RWPE1 (cell line): Measurements from ENCODE around the gene CBFA2T2.
"Not testable (repeated sequence)": the region's sequence is repeated elsewhere in the genome, so short reads cannot be mapped to it uniquely, and the experiment has no call there.

ENCODE experiments used
- CTCF ChIA-PET: fragments of 350-600 bp; sonication (Branson Sonifier 250); formaldehyde crosslinking; extraction: SDS; loops from one replicate; lab custom pipeline; 2021; lab: Yijun Ruan, JAX
- POLR2A ChIA-PET: fragments of 400-600 bp; formaldehyde crosslinking; extraction: SDS; loops from one replicate; lab custom pipeline; 2020; ENCODE audit warnings: antibody characterized with exemption; ENCODE audit not compliant: low non-redundant PET; lab: Yijun Ruan, JAX
- DNase-seq: peaks from one replicate; pipeline ENCODE4 v3.0.0; 2012; ENCODE audit warnings: low spot score
- H3K27ac ChIP-seq: fragments of 450-650 bp; 2 replicates; pipeline ENCODE4 v1.5.1; 2017
- CTCF ChIP-seq: fragments of 450-650 bp; conservative IDR thresholded peaks from 2 replicates; pipeline ENCODE4 v1.5.1; 2017; ENCODE audit warnings: low read depth, mild to moderate bottlenecking

Gene CBFA2T2

GRCh38 chr20:33526769-33527168 is 36.9 kb downstream of the CBFA2T2 start:
- POLR2A ChIA-PET, result no interaction called here
- no peak for TF ChIP-seq CTCF
- DNase-seq, result no peak
- CTCF ChIA-PET, result interaction anchor here (0.6 to 0.9 kb wide), 3 partner anchors 19 to 69 kb away, joined by 3 to 4 read pairs (median 3); no protein-coding TSS in a partner anchor
- no peak overlapping the region for H3K27ac ChIP-seq

DNA sequence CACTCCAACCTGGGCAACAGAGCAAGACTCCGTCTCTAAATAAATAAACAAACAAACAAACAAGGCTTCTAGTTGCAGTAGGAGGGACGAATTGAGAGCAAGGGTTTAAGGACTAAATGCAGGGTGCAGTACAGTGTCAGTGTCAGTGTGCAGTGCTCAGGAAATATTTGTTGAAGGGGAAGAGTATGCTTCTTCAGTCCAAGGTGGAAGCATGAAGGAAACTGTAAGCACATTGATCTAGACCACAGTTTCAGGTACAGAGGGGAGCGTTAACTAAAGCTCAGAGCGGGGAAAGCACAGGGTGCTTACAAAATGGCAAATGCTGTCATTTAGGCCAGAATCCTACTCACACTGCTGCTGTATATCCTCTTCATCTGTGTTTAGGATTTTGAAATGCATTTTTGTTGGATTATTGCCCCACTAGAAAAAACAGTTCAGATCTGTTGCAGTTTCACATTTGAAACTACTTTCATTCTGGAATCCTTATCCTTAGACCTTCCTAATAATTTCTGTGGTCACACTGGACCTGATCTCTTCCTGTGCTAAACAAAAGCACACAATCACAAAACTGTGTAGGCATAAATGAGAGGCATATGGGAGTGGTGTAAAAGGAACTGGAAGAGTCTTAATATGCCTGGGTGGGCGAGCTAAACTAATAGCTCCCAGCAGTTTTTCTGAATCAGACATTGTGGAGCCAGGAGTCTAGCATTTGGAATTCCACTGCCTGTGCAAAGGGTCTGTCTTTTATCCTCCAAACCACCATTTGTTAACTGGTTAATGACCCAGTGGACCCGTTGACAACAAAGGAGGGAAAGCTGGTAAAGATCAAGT is 41.4 kb downstream of the CBFA2T2 start:
- no peak for DNase-seq
- POLR2A ChIA-PET, result no interaction called here
- no peak overlapping the region for H3K27ac ChIP-seq
- no peak for TF ChIP-seq CTCF
- CTCF ChIA-PET, result interaction anchor here (0.6 kb wide), 1 partner anchor 135 kb away, joined by 4 read pairs; the partner anchor contains the start of gene ACTL10

DNA sequence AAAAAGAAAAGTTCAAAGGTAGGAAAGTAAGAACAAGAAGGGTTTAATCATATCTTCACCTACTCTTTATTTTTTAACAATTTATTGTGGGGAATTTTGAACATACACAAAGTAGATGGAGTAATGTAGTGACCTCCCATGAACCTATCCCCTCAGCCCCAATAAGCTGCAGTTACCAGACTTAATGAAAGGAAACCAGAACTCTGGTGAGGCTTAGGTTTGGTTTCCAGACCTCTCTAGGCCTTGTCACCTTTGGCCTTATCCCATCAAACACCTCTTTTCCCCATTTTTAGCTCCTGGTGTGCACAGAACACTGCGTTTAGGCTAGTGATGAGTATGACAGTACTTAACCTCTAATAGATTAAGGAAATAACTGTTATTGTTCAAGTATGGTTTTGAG is 42.0 kb downstream of the CBFA2T2 start:
- TF ChIP-seq CTCF, result no peak
- H3K27ac ChIP-seq, result no peak overlapping the region
- CTCF ChIA-PET, result interaction anchor here (1.0 to 1.3 kb wide), 2 partner anchors 12 to 232 kb away, joined by 3 to 6 read pairs; no protein-coding TSS in a partner anchor
- POLR2A ChIA-PET, result no interaction called here
- no peak for DNase-seq

DNA sequence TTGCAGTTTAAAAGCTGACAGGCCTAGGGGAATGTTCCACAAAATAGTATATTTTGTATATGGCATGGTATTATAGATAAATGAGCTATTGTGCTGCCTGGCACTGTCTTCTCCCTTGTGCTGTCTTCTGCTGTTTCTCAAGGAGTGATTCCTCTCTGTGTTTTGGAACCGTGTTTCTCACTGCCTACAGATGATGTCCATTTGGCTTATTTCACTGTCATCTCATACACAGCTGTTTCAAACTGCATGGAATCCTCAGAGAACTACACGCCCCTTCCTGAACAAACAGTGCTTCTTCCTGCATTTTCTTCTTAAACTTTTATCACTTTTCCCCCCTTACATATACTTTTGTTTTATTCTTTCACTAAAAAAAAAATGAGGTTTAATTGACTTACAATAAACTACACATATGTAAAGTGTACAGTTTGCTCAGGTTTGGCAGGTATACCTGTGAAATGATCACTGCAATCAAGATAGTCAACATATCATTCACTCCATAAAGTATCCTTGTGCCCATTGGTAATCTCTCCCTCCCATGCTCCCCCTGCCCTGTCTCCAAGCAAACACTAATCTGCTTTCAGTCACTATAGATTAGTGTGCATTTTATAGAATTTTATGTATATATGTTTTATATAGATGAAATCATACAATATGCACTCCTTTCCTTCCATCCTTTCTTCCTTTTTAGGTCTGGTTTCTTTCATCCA is 43.0 kb downstream of the CBFA2T2 start:
- no peak for TF ChIP-seq CTCF
- no peak for DNase-seq
- POLR2A ChIA-PET, result no interaction called here
- H3K27ac ChIP-seq, result no peak overlapping the region
- CTCF ChIA-PET, result interaction anchor here (0.6 to 1.3 kb wide), 3 partner anchors 11 to 233 kb away, joined by 3 to 6 read pairs (median 3); no protein-coding TSS in a partner anchor

GRCh38 chr20:33535717-33536116 is 45.8 kb downstream of the CBFA2T2 start:
- POLR2A ChIA-PET, DNase-seq, H3K27ac ChIP-seq, CTCF ChIA-PET: not testable (repeated sequence)

DNA sequence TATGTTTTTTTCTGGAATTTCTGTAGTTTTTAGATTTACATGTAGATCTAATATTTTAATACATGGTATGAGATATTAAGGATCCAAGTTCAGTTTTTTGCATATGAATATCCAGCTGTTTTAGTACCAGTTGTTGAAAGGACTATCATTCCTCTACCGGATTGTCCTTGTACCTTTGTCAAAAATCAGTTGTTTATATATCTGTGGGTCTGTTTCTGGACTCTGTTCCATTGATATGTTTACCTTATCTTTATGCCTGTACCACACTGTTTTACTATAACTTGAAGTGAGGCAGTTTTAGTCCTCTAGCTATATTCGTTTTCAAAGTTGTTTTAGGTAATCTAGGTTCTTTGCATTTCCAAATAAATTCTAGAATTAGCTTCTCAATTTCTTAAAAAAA is 47.7 kb downstream of the CBFA2T2 start:
- POLR2A ChIA-PET, result no interaction called here
- TF ChIP-seq CTCF, result no peak
- H3K27ac ChIP-seq, result no peak overlapping the region
- DNase-seq, result no peak
- CTCF ChIA-PET, result interaction anchor here (0.6 to 0.7 kb wide), 2 partner anchors 130 to 1112 kb away, joined by 3 read pairs; no protein-coding TSS in a partner anchor
